GOT3 (cell line): Measurements from ENCODE around the gene UQCRC2.
"Not testable (repeated sequence)": the region's sequence is repeated elsewhere in the genome, so short reads cannot be mapped to it uniquely, and the experiment has no call there.

Source experiments
- DNase-seq: peaks from one replicate; lab custom pipeline; 2025; ENCODE audit warnings: mixed read lengths; lab: John Stamatoyannopoulos, UW

UQCRC2 gene

GRCh38 chr16:22010902-22011301, 57.7 kb downstream of the UQCRC2 start:
- DNase-seq: no peak

DNA sequence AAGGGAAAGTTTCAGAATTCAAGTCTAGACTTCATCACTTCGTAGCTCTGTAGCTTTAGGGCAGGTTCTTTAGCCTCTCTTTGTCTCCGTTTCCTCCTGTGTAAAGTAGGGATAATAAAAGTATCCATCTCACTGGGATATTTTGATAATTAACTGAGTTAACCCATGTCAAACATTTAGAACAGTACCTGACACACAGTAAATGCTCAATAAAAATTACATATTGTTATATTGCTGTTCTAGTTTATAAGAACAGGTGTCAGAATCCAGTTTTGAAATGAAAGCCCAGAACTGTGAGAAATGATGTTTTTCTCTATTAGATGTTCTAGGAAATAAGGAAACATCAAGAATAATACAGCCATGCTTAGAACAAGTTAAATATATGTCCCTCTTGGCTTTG, 59.1 kb downstream of the UQCRC2 start:
- no peak for DNase-seq

DNA sequence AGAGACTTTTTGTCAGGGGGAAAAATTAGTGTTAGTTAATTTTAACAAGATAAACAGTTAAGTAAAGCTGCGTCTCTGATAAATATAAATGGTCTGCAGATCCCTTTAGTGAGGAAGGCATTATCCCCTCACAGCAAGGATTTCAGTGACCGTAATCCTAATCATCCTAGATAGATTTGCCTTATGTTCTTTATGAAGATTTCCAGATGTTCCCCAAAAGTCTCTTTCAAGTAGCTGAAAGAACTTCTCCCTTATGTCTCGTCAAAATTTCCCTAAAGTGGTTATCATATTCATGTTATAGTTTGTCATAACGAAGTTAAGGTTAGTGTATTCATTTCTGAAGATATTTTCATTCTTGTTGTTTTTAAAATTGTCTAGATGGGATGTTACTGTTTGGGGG, 60.3 kb downstream of the UQCRC2 start:
- DNase-seq: no peak

DNA sequence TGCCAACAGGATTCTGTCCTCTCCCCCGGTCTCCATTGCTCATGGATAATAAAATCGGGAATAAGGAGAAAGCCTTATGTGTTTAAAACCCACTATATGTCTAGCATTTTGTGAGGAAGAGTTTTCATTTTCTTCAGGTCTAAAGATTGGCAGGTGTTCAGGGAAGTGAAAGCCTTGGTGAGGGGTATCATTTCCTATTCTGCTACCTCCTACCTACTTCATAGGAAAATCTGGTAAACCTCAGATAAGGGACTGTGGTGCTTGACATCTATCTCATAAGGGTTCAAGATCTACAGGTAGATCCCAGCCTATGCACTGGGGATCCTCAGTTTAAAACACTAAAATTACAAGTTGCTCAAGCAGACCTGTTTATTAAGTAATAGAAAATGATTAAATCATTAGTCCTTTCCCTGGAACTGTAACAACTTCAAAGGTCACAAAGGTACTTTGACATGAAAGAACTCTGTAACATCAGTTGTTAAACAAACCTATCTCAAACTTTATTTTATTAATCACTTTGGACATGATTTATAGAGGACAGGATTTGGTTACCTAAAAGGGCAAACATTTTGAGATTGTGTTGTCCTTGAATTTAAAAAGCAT, 61.2 kb downstream of the UQCRC2 start:
- no peak for DNase-seq

DNA sequence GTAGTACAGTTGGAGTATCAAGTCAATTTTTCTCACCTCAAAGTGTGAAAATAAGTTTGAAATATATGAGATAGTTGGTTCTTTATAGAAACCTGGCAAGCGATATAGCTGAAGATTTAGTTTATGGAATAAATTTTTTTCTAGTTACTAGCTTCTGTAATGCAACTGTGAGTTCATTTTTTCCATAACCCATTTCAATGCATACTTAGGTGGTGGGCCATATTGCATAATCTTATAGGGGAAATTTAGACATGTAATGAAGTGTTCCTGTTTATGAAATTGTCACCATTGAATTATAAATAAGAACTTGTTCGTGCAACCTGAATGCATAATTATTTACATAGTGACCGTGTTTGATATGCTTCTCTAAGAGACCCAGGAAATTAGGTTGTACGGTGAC, 63.8 kb downstream of the UQCRC2 start:
- DNase-seq: no peak

DNA sequence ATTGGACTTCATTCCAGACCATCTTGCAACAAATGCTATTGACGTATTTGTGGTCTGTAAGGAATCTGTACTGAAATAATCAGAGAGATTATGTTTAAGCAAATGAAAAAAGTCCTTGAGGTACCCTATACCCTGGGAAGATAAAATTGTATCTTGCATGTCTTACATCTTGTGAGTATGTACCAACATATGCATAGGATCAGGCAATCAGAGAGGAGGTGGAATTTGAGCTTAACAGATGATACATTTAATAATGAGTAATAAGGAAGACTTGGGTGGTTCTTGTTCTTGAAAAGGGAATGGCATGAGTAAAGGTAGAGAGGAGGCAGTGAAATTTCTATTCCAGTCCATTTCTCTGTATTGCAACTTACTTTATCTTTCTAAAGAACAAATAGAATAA, 65.4 kb downstream of the UQCRC2 start:
- no peak for DNase-seq

- no peak for DNase-seq
These were observed 69.0 kb downstream of the UQCRC2 start for GRCh38 chr16:22022151-22022550.

- DNase-seq: no peak
These were observed 70.3 kb downstream of the UQCRC2 start for GRCh38 chr16:22023505-22023904.

- not testable (repeated sequence) for DNase-seq
These were observed 71.6 kb downstream of the UQCRC2 start for GRCh38 chr16:22024785-22025184.

- no peak for DNase-seq
These were observed 74.5 kb downstream of the UQCRC2 start for GRCh38 chr16:22027633-22028032.

- no peak for DNase-seq
These were observed 76.5 kb downstream of the UQCRC2 start for GRCh38 chr16:22029632-22030031.

DNA sequence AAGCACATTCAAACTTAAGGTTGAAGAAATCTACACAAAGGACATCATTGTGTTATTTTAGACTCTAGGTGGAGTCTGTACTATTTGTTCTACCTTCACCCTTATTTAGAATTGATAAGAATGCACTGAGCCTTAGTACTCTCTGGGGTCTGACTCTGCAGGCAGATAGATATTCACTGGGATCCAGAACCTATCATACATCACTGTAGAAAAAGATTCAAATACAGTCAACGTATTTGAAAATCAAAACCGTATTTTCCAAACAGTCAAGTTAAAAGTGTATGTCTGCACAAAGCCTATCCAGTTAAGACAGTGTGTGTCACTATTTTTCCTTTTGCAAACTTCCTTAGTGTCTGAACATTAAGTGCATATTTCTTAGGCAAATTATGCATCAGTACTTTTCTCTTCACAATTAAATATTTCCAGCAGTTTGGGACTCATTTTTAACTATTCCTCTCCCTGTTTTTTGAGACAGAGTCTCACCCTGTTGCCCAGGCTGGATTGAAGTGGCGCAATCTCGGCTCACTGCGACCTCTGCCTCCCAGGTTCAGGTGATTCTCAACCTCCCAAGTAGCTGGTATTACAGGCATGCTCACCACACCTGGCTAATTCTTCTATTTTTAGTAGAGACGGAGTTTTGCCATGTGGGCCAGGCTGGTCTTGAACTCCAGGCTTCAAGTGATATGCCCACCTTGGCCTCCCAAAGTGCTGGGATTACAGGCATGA, 77.1 kb downstream of the UQCRC2 start:
- no peak for DNase-seq

DNA sequence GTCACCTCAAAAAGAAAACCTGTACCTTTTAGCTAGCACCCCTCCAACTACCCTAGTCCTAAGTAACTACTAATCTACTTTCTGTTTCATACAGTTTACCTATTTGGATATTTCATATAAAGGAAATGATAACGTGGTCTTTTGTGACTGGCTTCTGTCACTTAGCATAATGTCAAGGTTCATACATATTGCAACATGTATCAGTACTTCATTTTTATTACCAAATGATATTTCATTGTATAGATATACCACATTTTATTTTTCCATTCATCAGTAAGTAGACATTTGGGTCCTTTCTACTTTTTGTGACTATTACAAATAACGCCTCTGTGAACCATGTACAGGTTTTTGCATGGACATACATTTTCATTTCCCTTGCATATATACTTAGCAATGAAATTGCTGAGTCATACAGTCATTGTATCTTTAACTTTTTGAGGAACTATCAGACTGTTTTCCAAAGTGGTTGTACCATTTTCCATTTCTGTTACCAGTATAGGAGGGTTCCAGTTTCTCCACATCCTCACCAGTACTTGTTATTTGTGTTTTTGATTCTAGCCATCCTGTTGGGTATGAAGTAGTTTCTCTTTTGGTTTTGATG, 78.4 kb downstream of the UQCRC2 start:
- DNase-seq: no peak
